Nephron progenitor cell (in vitro differentiated cells): Measurements from ENCODE around the gene DPP10.

Experiments
- DNase-seq: peaks from one replicate; pipeline ENCODE4 v3.0.0; 2021
- H3K27ac Mint-ChIP-seq: 2 replicates; pipeline ENCODE4 v1.8.0; 2021; ENCODE audit warnings: mild to moderate bottlenecking, moderate library complexity, mixed read lengths
- H3K27me3 Mint-ChIP-seq: 2 replicates; pipeline ENCODE4 v1.8.0; 2021; ENCODE audit warnings: mild to moderate bottlenecking, low read depth, mixed read lengths; ENCODE audit not compliant: poor library complexity
- H3K36me3 Mint-ChIP-seq: 2 replicates; pipeline ENCODE4 v1.8.0; 2021; ENCODE audit warnings: low read depth, mixed read lengths
- H3K4me1 Mint-ChIP-seq: 2 replicates; pipeline ENCODE4 v1.8.0; 2021; ENCODE audit warnings: mixed read lengths
- H3K4me3 Mint-ChIP-seq: 2 replicates; pipeline ENCODE4 v1.8.0; 2021; ENCODE audit warnings: mild to moderate bottlenecking, moderate library complexity, mixed read lengths
- H3K9me3 Mint-ChIP-seq: 2 replicates; pipeline ENCODE4 v1.8.0; 2021; ENCODE audit warnings: mild to moderate bottlenecking, moderate library complexity, mixed read lengths
- CTCF ChIP-seq: fragments of 200-600 bp; sonication (generic); IDR thresholded peaks from 2 replicates; pipeline ENCODE4 v1.5.0; 2021; ENCODE audit warnings: antibody characterized with exemption

The DPP10 gene

GRCh38 chr2:115733190-115733775 lies 1290.8 kb downstream of the DPP10 start:
- TF ChIP-seq CTCF = no peak
- DNase-seq = no peak
- Mint-ChIP-seq H3K4me3 (no peak overlapping the region), H3K4me1 (peaks cover 5% of the 10 kb centered on the region), H3K36me3 (no peaks in the 10 kb centered on the region), H3K27ac (peak overlapping the region; percentile 25), H3K9me3 (no peaks in the 10 kb centered on the region), H3K27me3 (no peaks in the 10 kb centered on the region)

- Mint-ChIP-seq H3K27ac (no peak overlapping the region), H3K36me3 (no peaks in the 10 kb centered on the region), H3K27me3 (no peaks in the 10 kb centered on the region), H3K4me3 (no peak overlapping the region), H3K4me1 (peaks cover 3% of the 10 kb centered on the region), H3K9me3 (no peaks in the 10 kb centered on the region)
- no peak for TF ChIP-seq CTCF
- no peak for DNase-seq
Observed at GRCh38 chr2:115738111-115738510, 1295.7 kb downstream of the DPP10 start.

- TF ChIP-seq CTCF = no peak
- Mint-ChIP-seq H3K9me3 (no peaks in the 10 kb centered on the region), H3K4me1 (no peaks in the 10 kb centered on the region), H3K27me3 (no peaks in the 10 kb centered on the region), H3K36me3 (no peaks in the 10 kb centered on the region), H3K27ac (no peak overlapping the region), H3K4me3 (no peak overlapping the region)
- DNase-seq = no peak
Observed at GRCh38 chr2:115739574-115739973, 1297.1 kb downstream of the DPP10 start.

- Mint-ChIP-seq H3K4me3 (no peak overlapping the region), H3K27me3 (no peaks in the 10 kb centered on the region), H3K4me1 (no peaks in the 10 kb centered on the region), H3K9me3 (no peaks in the 10 kb centered on the region), H3K27ac (no peak overlapping the region), H3K36me3 (no peaks in the 10 kb centered on the region)
- no peak for TF ChIP-seq CTCF
- DNase-seq = no peak
Observed at GRCh38 chr2:115746151-115746550, 1303.7 kb downstream of the DPP10 start.

- TF ChIP-seq CTCF = no peak
- Mint-ChIP-seq H3K4me1 (peaks cover 6% of the 10 kb centered on the region), H3K4me3 (no peak overlapping the region), H3K36me3 (no peaks in the 10 kb centered on the region), H3K9me3 (no peaks in the 10 kb centered on the region), H3K27me3 (no peaks in the 10 kb centered on the region), H3K27ac (no peak overlapping the region)
- DNase-seq = no peak
Observed at GRCh38 chr2:115757286-115757685, 1314.8 kb downstream of the DPP10 start.

GRCh38 chr2:115763601-115764000 lies 1321.2 kb downstream of the DPP10 start:
- DNase-seq = no peak
- H3K27me3 Mint-ChIP-seq = no peaks in the 10 kb centered on the region
- H3K4me3 Mint-ChIP-seq = no peak overlapping the region
- no peaks in the 10 kb centered on the region for H3K36me3 Mint-ChIP-seq
- H3K27ac Mint-ChIP-seq = no peak overlapping the region
- H3K4me1 Mint-ChIP-seq = no peaks in the 10 kb centered on the region
- no peaks in the 10 kb centered on the region for H3K9me3 Mint-ChIP-seq
- no peak for TF ChIP-seq CTCF
